Activated CD4-positive, alpha-beta T cell treated with anti-CD3 and anti-CD28 coated beads, Interleukin-2, amount 50 U/mL, for 16 hours (primary cell): ENCODE measurements around the gene SLC22A12.
A peak's percentile ranks its signal among the peaks of the same experiment; 100 is the strongest.
"Not testable (repeated sequence)": the region's sequence is repeated elsewhere in the genome, so short reads cannot be mapped to it uniquely, and the experiment has no call there.

Experiments used
- DNase-seq: peaks from one replicate; pipeline ENCODE4 v3.0.0-alpha.2; 2020

SLC22A12 gene

DNA sequence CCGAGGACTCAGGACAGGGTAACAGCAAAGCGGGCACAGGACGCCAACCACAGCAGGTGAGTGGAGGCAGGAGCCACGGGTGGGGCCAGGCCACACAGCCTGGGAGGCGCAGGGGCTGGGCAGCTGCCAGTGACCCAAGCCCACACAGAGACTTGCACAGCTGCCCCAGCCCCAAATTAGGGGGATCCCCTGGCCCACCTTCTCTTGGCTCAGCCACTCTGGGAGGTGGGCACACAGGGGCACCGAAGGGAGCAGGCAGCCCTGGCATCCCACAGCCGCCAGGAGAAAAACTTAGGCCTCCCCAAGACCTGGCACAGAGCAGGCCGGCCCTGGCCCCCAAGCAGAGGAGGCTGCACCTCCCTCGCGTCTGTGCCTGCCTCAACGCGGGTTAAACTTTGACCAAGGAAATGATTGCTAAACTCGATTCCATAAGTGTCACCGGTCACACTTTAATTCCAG lies at the start of gene SLC22A12:
Gene SLC22A12 (plus strand): TSS at position 458 of the 459 bp plus-strand sequence. CDS start 337 bp downstream, outside the sequence.
- no peak for DNase-seq

DNA sequence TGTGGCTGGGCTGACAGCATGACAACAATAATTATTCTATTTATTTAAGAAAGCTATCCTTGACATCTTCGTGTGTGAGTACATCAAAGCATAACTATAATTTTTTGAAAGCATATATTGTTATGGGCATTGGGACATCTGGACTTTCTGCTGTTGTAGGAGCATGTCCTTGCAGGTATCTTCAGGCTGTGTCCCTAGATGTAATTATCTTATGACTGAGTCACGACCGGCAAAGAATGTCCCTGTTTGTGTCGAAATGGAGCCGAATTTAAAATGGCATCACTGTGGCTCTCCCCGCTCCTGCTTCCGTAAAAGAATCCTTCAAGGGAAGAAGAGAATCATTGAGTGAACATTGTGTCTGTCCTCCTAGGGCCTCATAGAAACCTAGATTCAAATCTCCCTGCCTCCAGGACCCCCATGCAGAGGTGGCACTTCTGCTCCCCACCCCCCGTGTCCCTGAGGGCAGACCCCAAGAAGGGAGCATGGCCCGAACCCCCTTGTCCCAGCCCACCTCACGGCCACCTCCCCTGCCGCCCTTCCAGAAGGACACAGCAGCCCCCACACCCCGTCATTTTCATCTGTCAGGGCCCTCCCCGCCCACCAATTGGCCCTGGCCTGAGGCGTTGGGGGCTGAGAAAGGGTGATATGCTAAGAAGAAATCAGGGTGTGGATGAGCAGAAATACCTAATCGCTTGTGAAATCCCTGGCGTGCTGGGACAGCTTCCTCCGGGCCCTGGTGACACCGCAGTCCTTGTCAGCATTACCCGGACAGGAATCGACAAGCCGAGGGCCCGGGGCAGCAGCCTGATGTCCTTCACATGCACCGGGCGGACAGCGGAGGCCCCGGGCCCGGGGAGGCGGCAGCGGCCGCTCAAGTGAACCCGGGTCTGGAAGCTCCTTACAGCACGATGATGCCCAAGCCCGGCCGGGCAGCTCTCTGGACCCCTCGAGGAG lies 48.6 kb upstream of the SLC22A12 start:
- DNase-seq, result no peak

DNA sequence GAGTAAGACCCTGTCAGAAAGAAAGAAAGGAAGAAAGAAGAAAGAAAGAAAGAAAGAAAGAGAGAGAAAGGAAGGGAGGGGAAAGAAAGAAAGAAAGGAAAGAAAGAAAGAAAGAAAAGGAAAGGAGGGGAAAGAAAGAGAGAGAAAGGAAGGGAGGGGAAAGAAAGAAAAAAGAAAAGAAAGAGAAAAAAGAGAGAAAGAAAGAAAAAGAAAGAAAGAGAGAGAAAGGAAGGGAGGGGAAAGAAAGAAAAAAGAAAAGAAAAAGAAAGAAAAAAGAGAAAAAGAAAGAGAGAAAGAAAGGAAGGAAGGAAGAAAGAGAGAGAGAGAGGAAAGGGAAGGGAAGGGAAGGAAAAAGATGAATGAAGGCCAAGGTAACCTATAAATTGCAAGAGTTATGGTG lies 47.2 kb upstream of the SLC22A12 start:
- no peak for DNase-seq

DNA sequence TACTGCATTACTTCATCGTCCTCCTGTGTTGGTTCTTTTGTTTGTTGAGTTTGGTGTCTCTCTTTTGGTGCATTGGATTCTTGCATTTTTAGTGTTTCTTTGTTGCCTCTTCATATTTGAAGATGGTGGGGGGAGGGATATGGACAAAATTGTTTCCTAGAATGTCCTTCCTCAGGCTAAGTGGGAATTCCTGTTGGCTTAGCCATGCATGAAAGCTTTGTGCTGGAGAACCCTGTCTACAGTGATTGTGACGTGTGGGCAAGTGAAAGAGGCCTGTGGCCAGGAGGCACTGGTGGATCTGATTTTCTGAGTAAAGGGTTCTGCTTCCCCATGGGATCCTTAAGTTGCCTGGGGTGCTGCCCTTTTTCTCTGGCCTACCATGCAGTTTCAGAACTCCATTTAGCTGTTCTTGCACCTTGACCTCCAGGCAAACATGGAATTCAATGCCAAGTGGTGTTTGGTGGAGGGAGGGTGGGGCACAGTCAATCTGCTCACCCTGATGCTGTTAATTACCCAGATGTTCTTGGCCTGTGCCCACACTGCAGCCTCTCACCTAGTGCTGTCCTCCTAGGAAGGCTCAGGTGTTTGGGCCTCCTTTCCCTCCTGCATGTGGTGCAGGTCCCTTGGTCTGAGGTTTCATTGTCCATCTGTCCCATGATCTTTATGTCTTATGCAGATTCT lies 46.3 kb upstream of the SLC22A12 start:
- DNase-seq, result no peak

DNA sequence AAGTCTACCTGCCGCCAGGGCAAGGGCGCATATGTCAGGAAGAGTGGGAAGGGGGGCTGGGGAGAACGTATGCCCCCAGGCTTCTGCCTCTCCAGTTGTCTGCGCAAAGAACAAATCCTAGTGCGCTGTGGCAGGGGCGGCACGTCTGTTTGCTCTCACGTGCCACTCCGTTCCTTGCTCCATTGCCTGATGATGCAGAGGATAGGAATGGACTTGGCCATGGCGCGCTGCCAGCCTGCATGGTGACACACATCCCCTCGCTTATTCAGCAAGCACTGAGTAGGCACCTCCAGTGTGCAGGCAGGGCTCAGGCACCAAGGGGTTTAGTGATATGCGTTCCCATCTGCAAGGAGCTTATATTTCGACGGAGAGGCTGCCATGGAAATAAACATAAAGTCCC lies 45.4 kb upstream of the SLC22A12 start:
- DNase-seq, result no peak

DNA sequence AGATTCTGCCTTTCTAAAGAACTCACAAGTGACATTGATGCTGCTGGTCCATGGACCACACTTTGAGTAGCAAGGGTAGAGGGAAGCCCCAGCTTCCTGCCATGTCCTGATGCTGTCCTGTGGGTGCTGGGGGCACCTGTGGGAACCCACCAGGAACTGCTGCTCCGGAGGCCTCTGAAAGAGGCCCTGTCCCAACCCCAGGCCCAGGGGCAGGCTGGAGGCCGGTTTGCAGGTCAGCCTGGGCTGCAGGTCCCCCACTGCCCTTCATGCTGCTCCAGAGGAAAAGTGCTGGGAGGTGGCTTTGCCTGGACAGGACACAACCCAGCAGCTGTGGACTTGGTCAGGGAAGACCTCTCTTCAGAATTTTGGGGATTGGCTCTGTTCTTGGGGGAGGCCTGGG lies 44.8 kb upstream of the SLC22A12 start:
- DNase-seq, result no peak

DNA sequence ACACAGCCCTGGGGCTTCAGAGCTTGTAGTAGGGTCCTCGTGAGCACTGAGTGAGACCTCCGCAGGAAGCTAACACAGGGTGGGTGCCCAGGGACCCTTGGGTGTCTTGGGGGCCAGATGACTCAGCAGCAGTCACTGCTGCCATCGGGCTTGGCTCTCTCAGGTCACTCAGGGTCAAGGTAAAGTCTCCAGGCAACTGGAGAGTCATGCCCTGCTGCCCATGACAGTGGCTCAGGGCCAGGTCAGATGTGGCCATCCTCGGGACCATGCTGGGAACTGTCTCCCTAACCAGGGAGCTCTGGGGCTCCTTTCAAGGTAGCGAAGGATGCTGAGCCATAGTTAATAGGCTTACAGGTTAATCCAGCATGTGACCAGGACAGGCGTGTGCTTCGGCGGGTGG lies 44.4 kb upstream of the SLC22A12 start:
- no peak for DNase-seq

DNA sequence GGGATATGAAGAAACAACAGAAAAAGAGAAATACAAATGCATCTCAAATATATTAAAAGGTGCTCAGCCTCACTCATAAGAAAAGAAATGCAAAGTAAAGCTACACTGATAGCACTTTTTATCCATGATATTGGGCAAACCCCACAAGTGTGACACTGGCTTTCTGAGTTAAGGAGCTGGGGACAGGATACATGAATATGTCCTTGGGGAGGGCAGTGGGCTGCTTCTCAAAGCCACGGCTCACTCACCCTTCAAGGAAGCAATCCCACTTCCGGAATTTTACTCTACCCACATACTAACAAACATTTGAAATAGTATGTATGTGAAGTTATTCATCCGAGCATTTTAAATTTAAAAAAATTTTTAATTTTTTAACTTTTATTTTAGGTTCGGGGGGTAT lies 41.1 kb upstream of the SLC22A12 start:
- no peak for DNase-seq

DNA sequence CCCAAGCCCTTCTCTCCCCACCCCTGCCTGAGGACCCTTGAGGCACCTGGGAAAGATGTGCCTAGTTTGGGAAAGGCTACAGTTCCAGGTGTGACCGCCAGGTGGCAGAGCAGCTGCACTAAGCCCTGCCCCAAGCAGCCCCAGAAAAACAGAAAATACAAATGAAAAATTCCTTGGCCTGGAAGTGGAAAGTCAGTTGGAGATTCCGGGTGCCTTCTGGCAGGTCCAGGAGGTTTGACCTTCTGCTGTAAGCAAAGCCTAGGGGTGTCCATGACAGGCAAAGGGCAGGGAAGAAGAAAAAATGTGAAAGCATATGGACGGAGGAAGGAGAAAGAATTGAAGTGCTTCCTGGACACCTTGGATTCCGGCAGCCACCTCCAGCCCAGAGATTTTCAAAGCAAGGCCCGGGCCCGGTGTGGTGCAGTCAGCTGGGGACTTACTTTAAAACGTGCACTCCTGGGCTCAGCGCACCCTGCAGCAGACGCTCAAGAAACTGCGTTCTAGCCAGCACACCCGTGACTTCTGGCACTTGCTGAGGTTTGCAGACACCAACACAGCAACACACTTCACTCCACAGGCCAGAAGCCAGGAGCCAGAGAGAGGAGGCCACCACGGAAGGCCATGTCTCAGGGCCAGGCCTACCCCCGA lies 37.3 kb upstream of the SLC22A12 start:
- peak; percentile 32 for DNase-seq

DNA sequence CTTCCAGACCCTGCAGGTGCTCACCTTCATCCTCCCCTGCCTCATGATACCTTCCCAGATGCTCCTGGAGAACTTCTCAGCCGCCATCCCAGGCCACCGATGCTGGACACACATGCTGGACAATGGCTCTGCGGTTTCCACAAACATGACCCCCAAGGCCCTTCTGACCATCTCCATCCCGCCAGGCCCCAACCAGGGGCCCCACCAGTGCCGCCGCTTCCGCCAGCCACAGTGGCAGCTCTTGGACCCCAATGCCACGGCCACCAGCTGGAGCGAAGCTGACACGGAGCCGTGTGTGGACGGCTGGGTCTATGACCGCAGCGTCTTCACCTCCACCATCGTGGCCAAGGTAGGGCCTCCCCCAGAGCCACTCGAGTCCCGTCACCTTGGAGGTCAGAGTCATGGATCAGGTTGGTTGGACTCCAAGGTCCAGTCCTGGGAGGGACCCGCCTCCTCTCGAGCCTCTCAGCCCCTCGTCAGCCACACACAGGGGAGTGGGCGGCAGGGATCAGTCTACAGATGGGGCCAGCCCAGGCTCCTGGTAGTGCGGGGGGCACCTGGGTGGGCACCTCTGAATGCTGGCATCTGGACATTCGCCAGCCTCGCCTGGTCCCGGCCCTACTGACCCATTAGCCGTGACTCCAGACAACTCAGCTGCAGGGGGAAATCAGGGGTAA lies 34.8 kb upstream of the SLC22A12 start:
- no peak for DNase-seq

DNA sequence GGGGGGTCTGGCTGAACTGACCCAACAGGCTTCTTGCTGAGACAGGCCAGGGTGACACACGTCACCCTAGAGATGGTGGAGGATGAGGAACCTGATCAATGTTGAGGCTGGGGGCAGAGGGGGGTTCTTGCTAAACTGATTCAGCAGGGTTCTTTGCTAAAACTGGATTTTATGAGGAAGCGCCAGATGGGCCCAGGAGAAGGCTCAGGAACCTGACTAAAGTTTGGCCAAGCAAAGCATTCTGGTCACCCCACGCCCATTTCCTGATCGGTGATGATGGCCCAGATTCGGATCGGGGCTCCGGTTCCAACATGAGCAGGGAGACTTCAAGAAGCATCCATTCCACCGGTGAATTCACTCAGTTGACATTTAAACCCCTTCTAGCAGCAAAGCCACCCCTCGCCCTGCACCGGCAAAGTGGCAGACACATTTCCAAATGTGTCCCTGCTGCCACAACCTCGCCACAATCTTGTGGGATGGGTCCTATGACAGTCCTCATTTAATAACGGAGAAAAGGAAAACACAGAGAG lies 34.2 kb upstream of the SLC22A12 start:
- no peak for DNase-seq

DNA sequence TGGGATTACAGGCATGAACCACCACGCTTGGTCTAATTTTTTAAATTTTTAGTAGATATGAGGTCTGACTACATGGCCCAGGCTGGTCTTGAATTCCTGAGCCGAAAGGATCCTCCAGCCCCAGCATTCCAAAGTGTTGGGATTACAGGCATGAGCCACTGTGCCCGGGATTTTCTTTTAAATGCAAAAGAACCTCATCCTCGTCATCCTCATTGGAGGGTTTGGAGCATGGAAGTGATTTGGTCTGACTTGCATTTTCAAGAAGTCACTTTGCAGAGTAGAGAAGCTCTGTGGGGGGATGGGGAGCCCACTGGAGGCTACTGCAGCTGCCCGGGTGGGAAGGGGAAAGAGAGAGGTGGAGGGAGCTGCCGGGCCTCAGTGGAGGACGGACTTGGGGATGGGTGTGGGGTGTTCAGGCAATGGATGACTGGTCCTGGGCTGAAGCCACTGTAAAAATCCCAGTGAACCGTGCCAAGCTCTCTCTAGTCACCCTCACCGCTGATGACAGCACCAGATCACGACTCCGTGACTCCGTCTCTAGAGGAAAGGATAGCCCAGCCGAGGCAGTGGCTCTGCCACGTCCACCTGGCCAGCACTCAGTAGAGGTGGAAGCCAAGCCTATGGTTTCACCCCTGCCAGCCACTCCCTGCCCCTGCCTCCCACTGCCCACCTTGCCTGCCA lies 32.8 kb upstream of the SLC22A12 start:
- DNase-seq, result no peak

DNA sequence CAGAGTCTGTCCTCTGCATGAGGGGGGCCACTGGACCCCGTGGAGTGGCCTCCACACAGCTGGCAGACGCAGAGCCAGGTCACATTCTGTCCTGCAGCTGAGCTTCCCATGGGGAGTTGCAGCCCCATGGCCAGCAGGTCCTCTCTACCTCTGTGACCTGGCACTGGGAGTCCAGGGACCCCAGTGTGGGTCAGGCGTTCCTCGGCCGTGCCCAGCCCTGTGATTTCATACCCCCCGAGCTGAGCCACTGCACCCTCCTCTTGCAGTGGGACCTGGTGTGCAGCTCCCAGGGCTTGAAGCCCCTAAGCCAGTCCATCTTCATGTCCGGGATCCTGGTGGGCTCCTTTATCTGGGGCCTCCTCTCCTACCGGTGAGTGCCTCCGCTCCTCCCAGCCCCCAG lies 32.2 kb upstream of the SLC22A12 start:
- DNase-seq, result no peak

DNA sequence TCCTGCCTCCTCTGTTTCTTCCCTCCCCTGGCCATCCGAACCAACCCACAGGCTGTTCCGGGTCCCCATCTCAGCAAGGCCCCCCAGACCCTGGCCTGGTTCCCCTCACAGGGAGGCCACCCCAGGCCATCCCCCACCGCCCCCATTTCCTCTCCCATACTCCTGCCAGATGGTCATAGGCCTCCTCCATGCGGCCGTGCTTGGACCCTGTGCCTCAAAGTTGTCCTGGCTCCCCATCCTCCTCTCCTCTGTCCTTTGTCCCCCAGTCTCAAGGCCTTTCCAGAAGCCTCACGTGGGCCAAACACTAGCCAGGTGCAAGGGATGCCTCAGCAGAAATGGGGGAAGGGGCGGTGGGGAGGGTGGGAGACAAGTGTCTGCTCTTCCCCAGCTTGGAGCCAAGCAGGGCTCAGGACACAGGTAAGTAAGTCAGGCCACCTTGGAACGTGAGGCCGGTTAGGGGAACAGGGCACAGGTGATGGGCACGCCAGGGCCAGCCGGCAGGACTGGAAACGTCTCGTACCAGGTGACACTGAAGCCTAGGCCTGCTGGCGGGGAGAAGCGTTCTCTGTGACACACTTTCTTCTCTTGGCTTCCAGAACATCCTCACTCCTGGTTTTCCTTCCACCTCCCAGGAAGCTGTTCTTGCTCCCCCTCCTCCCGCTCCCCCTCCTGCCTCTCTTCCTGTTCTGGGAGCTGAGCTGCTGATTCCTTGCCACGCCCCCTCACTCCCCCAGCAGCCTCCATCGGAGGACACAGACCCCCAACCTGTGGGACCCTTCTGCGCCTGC lies 31.5 kb upstream of the SLC22A12 start:
- no peak for DNase-seq

DNA sequence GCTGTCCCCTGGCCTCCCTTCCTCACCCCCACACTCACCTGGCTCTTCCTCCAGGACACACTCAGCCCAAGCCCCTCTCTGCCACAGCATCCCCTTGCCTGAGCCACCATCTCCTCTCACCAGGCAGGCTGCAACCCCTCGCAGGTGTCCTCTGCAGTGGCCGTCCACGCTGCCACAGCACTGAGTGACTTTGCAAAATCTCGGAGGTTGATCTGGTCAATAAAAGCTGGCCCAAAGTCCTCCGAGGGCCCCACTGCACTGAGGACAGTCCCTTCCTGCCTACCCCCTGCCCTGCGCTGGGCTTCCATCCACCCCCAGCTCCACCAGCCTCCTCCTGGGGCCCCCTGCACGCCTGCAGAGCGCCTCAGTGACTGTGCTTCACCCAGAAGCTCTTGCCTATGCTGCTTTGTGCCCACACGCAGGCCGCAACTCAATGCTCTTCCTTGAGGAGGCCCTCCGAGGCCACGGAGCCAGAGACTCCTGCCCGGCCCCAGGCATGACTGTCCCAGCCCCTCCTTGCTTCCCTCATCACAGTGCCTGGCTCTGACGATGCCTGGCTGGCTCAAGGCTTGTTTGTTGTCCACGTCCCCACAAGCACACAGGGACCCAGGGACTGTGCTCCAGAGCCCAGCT lies 30.8 kb upstream of the SLC22A12 start:
- DNase-seq, result no peak

DNA sequence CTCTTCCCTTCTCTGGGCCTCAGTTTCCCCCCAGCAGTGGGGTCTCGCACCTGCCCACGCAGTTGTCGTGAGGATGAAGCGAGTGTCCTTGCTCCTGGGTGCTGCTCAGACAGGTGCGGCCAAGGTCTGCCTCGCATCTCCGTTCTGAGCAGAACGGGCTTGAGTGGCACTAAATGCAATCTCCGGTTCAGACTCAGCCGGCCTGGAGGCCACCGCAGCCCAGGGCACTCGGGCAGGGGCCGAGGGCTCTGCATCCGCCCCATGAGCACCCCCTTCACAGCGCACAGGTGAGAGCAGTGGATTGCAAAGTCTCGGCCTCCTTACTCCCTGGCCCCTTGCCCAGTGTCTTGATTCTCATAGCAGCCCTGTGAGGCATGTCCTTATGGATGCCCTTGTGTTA lies 30.1 kb upstream of the SLC22A12 start:
- DNase-seq, result no peak

DNA sequence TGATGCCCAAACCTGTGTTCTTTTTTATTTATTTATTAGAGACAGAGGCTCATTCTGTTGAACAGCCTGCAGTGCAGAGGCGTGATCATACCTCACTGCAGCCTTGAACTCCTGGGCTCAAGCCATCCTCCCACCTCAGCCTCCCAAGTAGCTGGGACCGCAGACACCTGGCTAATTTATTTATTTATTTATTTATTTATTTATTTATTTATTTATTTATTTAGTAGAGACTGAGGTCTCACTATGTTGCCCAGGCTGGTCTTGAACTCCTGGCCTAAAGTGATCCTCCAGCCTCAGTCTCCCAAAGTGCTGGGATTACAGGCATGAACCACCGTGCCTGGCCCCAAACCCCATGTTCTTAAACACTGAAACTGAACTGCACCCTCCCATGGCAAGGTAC lies 29.6 kb upstream of the SLC22A12 start:
- DNase-seq, result not testable (repeated sequence)

DNA sequence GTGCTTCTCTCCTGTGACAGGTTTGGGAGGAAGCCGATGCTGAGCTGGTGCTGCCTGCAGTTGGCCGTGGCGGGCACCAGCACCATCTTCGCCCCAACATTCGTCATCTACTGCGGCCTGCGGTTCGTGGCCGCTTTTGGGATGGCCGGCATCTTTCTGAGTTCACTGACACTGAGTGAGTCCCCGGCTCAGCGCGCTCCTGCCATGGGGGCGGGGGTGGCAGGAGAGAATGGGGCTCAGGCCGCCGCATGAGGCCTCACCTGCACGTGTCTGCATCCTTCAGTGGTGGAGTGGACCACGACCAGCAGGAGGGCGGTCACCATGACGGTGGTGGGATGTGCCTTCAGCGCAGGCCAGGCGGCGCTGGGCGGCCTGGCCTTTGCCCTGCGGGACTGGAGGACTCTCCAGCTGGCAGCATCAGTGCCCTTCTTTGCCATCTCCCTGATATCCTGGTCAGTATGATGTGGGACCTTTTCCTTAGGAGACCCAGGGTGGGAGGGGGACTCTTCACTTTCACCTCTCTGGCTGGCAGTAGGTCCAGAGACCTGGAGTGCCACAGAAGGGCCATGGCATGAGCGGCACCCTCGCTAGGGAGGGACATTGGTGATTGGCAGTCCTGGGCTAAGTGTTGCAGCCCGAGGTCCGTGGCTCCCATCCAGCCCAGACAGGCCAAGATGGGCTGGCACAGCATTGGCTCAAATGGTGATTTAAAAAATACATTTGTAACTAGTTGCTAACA lies 28.9 kb upstream of the SLC22A12 start:
- DNase-seq, result no peak

DNA sequence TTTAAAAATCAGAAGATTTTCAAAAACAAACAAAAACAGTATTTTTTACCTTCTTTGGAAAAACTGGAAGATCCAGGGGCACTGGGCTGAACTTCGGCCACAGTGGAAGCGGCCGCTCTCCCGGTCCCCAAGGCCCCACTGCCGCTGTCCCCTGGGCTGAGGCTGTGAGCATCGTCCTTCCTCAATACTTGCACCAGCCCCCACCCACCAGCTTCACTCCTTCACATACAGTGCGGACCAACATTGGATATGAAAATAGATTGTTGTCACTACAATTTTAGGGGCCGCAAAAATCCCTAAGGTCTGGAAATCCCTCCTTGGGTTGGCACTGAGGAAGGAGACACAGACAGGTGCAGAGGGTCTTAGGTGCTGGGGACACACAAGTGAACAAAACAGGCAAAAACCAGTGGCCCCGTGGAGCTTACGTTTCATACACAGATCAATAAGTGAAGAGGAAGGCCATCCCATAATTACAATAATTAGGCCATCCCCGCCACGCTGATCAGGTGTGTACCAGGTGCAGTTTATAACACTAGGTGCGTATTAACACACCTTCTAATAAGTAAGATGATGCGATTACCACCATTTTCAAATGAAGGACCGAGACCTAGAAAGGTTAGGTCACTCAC lies 28.2 kb upstream of the SLC22A12 start:
- DNase-seq, result no peak

DNA sequence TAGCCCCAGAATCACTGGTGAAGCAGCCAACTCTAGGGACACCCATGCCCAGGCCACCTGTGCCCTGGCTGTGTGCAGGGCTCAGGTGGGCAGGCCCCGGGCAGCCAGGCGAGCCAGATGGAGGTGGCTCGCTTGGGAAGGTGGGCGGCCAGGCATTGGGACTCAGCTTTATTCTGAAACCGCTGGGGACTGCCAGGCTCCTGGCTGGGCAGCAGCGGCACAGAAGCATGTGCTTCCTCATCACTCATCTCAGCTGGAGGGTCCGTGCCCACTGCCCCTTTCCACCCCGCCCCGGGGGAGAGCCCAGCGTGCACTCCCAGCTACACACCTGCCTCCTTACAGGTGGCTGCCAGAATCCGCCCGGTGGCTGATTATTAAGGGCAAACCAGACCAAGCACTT lies 27.1 kb upstream of the SLC22A12 start:
- DNase-seq, result no peak
